Panc1 (cell line): ENCODE results near the gene ARHGAP6.

Experiments
- CTCF ChIP-seq: fragments of 450-650 bp; IDR thresholded peaks from 2 replicates; pipeline ENCODE4 v1.5.1; 2017; ENCODE audit warnings: mild to moderate bottlenecking
- POLR2AphosphoS5 ChIP-seq: IDR thresholded peaks from 2 replicates; pipeline ENCODE4 v1.6.1; 2012; ENCODE audit warnings: mild to moderate bottlenecking, low read depth, low read length, moderate library complexity
- REST ChIP-seq, 2 experiments: IDR thresholded peaks; 2 replicates each; pipeline ENCODE4 v1.6.1; 2011 to 2012; ENCODE audit warnings: low read depth in 2 of 2, control low read depth in 1 of 2, low read length in 1 of 2, mild to moderate bottlenecking in 1 of 2, moderate library complexity in 1 of 2; ENCODE audit not compliant: insufficient read depth in 1 of 2
- TCF7L2 ChIP-seq: IDR thresholded peaks from 2 replicates; pipeline ENCODE4 v1.6.1; 2011; ENCODE audit warnings: mild to moderate bottlenecking, low read depth, low read length, inconsistent platforms

- no peak for TF ChIP-seq CTCF
- TF ChIP-seq TCF7L2, result no peak
- no peak for TF ChIP-seq POLR2AphosphoS5
- TF ChIP-seq REST (IDR thresholded peaks at IDR 0.05; ENCODE audit: insufficient read depth in 1 of 2, low read depth in 2 of 2, low read length in 1 of 2), result no peak
Observed at GRCh38 chrX:11309220-11309619, 356.5 kb downstream of the ARHGAP6 start.
